DOHH2 (cell line): ENCODE data around the gene RABL6.

Experiments used
- EZH2phosphoT487 ChIP-seq: fragments of 200-600 bp; sonication (generic); IDR thresholded peaks from 2 replicates; pipeline ENCODE4 v1.6.1; 2017; ENCODE audit warnings: borderline replicate concordance, mild to moderate bottlenecking, antibody characterized with exemption, low read length, moderate library complexity, mixed read lengths
- TF ChIP-seq, protein P1 (sequence below): fragments of 200-600 bp; sonication (generic); IDR thresholded peaks from one replicate; pipeline ENCODE4 v1.5.1; 2014; ENCODE audit warnings: antibody characterized with exemption, mild to moderate bottlenecking, low read depth, low read length; ENCODE audit not compliant: poor library complexity, severe bottlenecking

DNA sequence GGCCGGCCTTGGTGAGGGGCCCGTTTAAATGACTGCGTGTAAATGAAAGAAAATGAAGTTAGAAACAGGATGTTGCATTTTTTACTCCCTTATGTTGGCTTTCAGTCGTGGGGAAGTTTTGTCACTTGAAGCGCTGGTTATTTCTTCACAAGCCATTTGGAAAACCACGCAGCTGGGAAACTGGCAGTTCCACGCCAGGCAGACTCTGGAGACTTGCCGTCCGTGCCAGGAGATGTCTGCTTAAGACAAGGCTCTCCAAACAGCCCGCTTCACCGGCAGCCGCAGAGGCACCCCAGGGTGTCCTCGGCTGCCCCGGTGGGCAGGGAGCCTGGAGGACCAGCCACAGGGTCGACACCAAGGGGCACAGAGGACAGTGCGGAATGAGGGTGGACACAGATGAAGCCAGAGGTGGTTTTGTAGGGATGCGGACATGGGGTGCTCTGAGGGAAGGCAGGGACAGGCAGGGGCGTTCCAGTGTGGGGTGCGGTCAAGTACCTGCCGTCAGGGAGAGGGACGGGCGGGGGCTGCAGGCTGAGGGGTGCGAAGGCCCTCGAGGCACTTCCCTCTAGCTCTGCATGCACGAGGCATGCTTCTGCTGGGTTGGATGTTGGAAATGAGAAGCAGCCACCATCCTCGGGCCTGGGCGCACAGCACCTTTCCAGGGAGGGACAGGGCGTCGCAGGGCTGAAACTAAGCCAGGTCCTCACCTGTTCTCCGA, 23.4 kb downstream of the RABL6 start:
- TF ChIP-seq, protein P1, sequence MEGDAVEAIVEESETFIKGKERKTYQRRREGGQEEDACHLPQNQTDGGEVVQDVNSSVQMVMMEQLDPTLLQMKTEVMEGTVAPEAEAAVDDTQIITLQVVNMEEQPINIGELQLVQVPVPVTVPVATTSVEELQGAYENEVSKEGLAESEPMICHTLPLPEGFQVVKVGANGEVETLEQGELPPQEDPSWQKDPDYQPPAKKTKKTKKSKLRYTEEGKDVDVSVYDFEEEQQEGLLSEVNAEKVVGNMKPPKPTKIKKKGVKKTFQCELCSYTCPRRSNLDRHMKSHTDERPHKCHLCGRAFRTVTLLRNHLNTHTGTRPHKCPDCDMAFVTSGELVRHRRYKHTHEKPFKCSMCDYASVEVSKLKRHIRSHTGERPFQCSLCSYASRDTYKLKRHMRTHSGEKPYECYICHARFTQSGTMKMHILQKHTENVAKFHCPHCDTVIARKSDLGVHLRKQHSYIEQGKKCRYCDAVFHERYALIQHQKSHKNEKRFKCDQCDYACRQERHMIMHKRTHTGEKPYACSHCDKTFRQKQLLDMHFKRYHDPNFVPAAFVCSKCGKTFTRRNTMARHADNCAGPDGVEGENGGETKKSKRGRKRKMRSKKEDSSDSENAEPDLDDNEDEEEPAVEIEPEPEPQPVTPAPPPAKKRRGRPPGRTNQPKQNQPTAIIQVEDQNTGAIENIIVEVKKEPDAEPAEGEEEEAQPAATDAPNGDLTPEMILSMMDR, result no peak
- TF ChIP-seq EZH2phosphoT487, result no peak
